ENCODE results near the gene DCUN1D1. TPM values are rescaled to one million over a fixed set of nuclear protein-coding genes. Genes with fewer than 3 reads are reported as not detected.

DCUN1D1 gene
- total and polyA plus RNA-seq, 2 experiments from 2014 or later = 29.5 to 53.5 TPM

DNA sequence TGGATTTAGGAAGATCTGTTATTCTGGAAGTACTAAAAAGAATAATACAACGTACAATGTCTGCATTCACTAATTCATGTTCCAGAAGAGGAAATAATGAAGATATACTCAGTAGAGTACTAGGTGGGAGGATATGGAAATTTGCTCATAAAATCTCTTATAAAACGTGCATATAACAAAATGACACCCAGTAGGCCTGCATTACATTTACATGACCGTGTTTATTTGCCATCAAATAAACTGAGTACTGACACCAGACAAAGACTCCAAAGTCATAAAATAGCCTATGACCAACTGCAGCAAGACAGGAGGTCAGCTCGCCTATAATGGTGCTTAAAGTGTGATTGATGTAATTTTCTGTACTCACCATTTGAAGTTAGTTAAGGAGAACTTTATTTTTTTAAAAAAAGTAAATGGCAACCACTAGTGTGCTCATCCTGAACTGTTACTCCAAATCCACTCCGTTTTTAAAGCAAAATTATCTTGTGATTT is 60.4 kb downstream of the DCUN1D1 start:
- H3K4me3 Mint-ChIP-seq = no peak overlapping the region
- Histone ChIP-seq H3K9me2 (ENCODE audit: insufficient read depth) (no peaks in the 10 kb centered on the region), H3K27me3 (ENCODE audit: insufficient read depth) (no peaks in the 10 kb centered on the region), H3K27ac (ENCODE audit: low read depth) (peak overlapping the region; percentile 67; the same call in 1 of the 2 replicates), H3K36me3 (ENCODE audit: insufficient read depth) (no peaks in the 10 kb centered on the region), H3F3A (replicated peaks; ENCODE audit: low read depth) (no peaks in the 10 kb centered on the region), H3K79me2 (replicated peaks; ENCODE audit: insufficient read depth) (no peaks in the 10 kb centered on the region), H3K4me2 (no peak overlapping the region), H4K20me1 (replicated peaks; ENCODE audit: insufficient read depth) (no peaks in the 10 kb centered on the region), H2AFZ (no peak overlapping the region), H3K4me1 (ENCODE audit: insufficient read depth) (peaks cover 12% of the 10 kb centered on the region), H3K4me3 (no peak overlapping the region)
- peaks cover 27% of the 10 kb centered on the region for H3K4me1 Mint-ChIP-seq
- ATAC-seq (no peak), DNase-seq (ENCODE audit: low spot score) (no peak)
- H3K9me3 Mint-ChIP-seq = no peaks in the 10 kb centered on the region
- TF ChIP-seq CREB1 (CRISPR knock-in tag; IDR thresholded peaks at IDR 0.05; ENCODE audit: low read depth) = no peak
- no peaks in the 10 kb centered on the region for H3K27me3 Mint-ChIP-seq (ENCODE audit: insufficient read depth, low read depth, poor library complexity)
- no peak overlapping the region for H3K27ac Mint-ChIP-seq
- no peaks in the 10 kb centered on the region for H3K36me3 Mint-ChIP-seq (ENCODE audit: low read depth)

- Histone ChIP-seq H3K36me3 (ENCODE audit: insufficient read depth) (no peaks in the 10 kb centered on the region), H4K20me1 (replicated peaks; ENCODE audit: insufficient read depth) (no peaks in the 10 kb centered on the region), H3K9me2 (ENCODE audit: insufficient read depth) (no peaks in the 10 kb centered on the region), H3F3A (replicated peaks; ENCODE audit: low read depth) (no peaks in the 10 kb centered on the region), H2AFZ (no peak overlapping the region), H3K27me3 (ENCODE audit: insufficient read depth) (no peaks in the 10 kb centered on the region), H3K79me2 (replicated peaks; ENCODE audit: insufficient read depth) (no peaks in the 10 kb centered on the region), H3K4me3 (no peak overlapping the region), H3K27ac (ENCODE audit: low read depth) (no peak overlapping the region), H3K4me2 (no peak overlapping the region), H3K4me1 (ENCODE audit: insufficient read depth) (peaks cover 12% of the 10 kb centered on the region)
- DNase-seq (ENCODE audit: low spot score) = no peak
- Mint-ChIP-seq H3K4me3 (no peak overlapping the region), H3K4me1 (peaks cover 24% of the 10 kb centered on the region), H3K27ac (no peak overlapping the region), H3K9me3 (no peaks in the 10 kb centered on the region), H3K36me3 (ENCODE audit: low read depth) (no peaks in the 10 kb centered on the region), H3K27me3 (ENCODE audit: insufficient read depth, low read depth, poor library complexity) (no peaks in the 10 kb centered on the region)
- ATAC-seq = no peak
- TF ChIP-seq CREB1 (CRISPR knock-in tag; IDR thresholded peaks at IDR 0.05; ENCODE audit: low read depth) (no peak), JUNB (IDR thresholded peaks at IDR 0.05; ENCODE audit: unreplicated experiment) (no peak), NANOG (IDR thresholded peaks at IDR 0.05; ENCODE audit: borderline replicate concordance) (no peak), EZH2phosphoT487 (IDR thresholded peaks at IDR 0.05; ENCODE audit: unreplicated experiment) (no peak), ZNF331 (CRISPR knock-in tag; IDR thresholded peaks at IDR 0.05; ENCODE audit: low read depth) (no peak), CTCF (conservative IDR thresholded peaks at IDR 0.05; ENCODE audit: low read depth in 2 of 2) (no peak), POLR2AphosphoS5 (IDR thresholded peaks at IDR 0.05; ENCODE audit: low read depth) (no peak), EZH2 (IDR thresholded peaks at IDR 0.05; ENCODE audit: low read depth, unreplicated experiment) (no peak)
- TF ChIP-seq, protein P1, sequence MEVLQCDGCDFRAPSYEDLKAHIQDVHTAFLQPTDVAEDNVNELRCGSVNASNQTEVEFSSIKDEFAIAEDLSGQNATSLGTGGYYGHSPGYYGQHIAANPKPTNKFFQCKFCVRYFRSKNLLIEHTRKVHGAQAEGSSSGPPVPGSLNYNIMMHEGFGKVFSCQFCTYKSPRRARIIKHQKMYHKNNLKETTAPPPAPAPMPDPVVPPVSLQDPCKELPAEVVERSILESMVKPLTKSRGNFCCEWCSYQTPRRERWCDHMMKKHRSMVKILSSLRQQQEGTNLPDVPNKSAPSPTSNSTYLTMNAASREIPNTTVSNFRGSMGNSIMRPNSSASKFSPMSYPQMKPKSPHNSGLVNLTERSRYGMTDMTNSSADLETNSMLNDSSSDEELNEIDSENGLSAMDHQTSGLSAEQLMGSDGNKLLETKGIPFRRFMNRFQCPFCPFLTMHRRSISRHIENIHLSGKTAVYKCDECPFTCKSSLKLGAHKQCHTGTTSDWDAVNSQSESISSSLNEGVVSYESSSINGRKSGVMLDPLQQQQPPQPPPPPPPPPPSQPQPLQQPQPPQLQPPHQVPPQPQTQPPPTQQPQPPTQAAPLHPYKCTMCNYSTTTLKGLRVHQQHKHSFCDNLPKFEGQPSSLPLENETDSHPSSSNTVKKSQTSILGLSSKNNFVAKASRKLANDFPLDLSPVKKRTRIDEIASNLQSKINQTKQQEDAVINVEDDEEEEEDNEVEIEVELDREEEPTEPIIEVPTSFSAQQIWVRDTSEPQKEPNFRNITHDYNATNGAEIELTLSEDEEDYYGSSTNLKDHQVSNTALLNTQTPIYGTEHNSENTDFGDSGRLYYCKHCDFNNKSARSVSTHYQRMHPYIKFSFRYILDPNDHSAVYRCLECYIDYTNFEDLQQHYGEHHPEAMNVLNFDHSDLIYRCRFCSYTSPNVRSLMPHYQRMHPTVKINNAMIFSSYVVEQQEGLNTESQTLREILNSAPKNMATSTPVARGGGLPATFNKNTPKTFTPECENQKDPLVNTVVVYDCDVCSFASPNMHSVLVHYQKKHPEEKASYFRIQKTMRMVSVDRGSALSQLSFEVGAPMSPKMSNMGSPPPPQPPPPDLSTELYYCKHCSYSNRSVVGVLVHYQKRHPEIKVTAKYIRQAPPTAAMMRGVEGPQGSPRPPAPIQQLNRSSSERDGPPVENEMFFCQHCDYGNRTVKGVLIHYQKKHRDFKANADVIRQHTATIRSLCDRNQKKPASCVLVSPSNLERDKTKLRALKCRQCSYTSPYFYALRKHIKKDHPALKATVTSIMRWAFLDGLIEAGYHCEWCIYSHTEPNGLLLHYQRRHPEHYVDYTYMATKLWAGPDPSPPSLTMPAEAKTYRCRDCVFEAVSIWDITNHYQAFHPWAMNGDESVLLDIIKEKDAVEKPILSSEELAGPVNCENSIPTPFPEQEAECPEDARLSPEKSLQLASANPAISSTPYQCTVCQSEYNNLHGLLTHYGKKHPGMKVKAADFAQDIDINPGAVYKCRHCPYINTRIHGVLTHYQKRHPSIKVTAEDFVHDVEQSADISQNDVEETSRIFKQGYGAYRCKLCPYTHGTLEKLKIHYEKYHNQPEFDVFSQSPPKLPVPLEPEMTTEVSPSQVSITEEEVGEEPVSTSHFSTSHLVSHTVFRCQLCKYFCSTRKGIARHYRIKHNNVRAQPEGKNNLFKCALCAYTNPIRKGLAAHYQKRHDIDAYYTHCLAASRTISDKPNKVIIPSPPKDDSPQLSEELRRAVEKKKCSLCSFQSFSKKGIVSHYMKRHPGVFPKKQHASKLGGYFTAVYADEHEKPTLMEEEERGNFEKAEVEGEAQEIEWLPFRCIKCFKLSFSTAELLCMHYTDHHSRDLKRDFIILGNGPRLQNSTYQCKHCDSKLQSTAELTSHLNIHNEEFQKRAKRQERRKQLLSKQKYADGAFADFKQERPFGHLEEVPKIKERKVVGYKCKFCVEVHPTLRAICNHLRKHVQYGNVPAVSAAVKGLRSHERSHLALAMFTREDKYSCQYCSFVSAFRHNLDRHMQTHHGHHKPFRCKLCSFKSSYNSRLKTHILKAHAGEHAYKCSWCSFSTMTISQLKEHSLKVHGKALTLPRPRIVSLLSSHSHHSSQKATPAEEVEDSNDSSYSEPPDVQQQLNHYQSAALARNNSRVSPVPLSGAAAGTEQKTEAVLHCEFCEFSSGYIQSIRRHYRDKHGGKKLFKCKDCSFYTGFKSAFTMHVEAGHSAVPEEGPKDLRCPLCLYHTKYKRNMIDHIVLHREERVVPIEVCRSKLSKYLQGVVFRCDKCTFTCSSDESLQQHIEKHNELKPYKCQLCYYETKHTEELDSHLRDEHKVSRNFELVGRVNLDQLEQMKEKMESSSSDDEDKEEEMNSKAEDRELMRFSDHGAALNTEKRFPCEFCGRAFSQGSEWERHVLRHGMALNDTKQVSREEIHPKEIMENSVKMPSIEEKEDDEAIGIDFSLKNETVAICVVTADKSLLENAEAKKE (CRISPR knock-in tag; IDR thresholded peaks at IDR 0.05) = no peak
- TF ChIP-seq, protein P2, sequence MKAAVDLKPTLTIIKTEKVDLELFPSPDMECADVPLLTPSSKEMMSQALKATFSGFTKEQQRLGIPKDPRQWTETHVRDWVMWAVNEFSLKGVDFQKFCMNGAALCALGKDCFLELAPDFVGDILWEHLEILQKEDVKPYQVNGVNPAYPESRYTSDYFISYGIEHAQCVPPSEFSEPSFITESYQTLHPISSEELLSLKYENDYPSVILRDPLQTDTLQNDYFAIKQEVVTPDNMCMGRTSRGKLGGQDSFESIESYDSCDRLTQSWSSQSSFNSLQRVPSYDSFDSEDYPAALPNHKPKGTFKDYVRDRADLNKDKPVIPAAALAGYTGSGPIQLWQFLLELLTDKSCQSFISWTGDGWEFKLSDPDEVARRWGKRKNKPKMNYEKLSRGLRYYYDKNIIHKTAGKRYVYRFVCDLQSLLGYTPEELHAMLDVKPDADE (IDR thresholded peaks at IDR 0.05) = no peak
Measured at GRCh38 chr3:182917134-182917533, 63.2 kb downstream of the DCUN1D1 start.
